Measurements from ENCODE around the gene LUZP2. TPM values are rescaled to one million over a fixed set of nuclear protein-coding genes. Genes with fewer than 3 reads are reported as not detected.

Gene LUZP2
- total RNA-seq, 2 donors from 2014 or later = 1.6 TPM; not detected in 1

DNA sequence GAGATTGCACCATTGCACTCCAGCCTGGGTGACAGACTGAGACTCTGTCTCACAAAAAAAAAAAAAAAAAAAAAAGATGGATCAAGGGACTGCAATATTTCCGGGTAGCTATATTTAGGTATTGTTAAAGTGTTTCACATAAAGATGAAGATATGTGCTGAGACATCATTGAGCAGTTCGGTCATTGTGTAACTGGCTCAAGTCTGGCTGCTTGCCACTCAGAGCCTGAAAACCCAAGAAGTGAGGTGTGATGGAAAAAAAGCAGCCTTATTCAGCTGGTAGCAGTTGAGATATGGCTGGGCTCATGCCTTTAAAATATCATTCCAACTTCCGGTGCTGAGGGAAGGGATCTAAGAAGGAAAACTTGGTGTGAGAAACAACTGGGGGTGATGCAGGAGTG lies 46.9 kb downstream of the LUZP2 start:
- ATAC-seq = no peak
- WGBS, 2 donors = 67 to 77% methylated on average over 3 of the region's 3 CpGs
- Histone ChIP-seq H3K4me1 (no peaks in the 10 kb centered on the region), H3K4me3 (no peak overlapping the region), H3K27me3 (no peaks in the 10 kb centered on the region), H3K27ac (no peak overlapping the region), H3K9me3 (no peaks in the 10 kb centered on the region), H3K36me3 (replicated peaks in 1 of 2; ENCODE audit: insufficient read depth in 1 of 2, low read depth in 2 of 2) (no peaks in the 10 kb centered on the region)
- no peak for DNase-seq
- TF ChIP-seq POLR2A (IDR thresholded peaks at IDR 0.05) (no peak), CTCF (IDR thresholded peaks at IDR 0.05) (no peak)
- intact Hi-C loops (cut with DNase I) = no loop called here

- WGBS, 2 donors = 62 to 70% methylated on average over 3 of the region's 3 CpGs
- no peak for ATAC-seq
- Histone ChIP-seq H3K27ac (no peak overlapping the region), H3K27me3 (no peaks in the 10 kb centered on the region), H3K9me3 (no peaks in the 10 kb centered on the region), H3K4me1 (no peaks in the 10 kb centered on the region), H3K4me3 (no peak overlapping the region), H3K36me3 (replicated peaks in 1 of 2; ENCODE audit: insufficient read depth in 1 of 2, low read depth in 2 of 2) (no peaks in the 10 kb centered on the region)
- DNase-seq = no peak
- TF ChIP-seq CTCF (IDR thresholded peaks at IDR 0.05) (no peak), POLR2A (IDR thresholded peaks at IDR 0.05) (no peak)
- intact Hi-C loops (cut with DNase I) = no loop called here
These were observed 59.8 kb downstream of the LUZP2 start for GRCh38 chr11:24556693-24557092.

GRCh38 chr11:24559315-24559714 lies 62.5 kb downstream of the LUZP2 start:
- TF ChIP-seq POLR2A (IDR thresholded peaks at IDR 0.05) = no peak
- TF ChIP-seq CTCF (IDR thresholded peaks at IDR 0.05) = no peak
- Histone ChIP-seq H3K4me1 (no peaks in the 10 kb centered on the region), H3K36me3 (replicated peaks in 1 of 2; ENCODE audit: insufficient read depth in 1 of 2, low read depth in 2 of 2) (no peaks in the 10 kb centered on the region), H3K27me3 (no peaks in the 10 kb centered on the region), H3K27ac (no peak overlapping the region), H3K9me3 (no peaks in the 10 kb centered on the region), H3K4me3 (no peak overlapping the region)
- no peak for DNase-seq
- intact Hi-C loops (cut with DNase I) = no loop called here
- no peak for ATAC-seq

DNA sequence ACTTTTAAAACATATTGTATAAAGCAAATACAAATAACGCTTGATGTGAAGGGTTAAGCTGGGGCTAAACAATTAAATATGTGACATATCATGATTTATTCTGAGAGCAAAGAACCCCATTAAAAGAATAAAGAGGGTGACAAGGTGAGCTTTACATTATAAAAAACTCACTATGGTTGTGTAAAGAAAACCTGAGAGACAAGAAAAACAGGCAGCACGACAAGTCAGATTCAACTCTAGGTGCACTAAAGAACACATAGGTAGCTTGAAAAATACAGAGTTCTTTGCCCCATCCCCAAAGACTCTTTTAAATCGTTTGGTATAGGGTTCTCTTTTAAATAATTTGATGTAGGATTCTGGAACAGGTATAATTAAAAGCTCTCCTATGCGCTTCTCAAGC lies 63.5 kb downstream of the LUZP2 start:
- H3K4me3 ChIP-seq = no peak overlapping the region
- no peaks in the 10 kb centered on the region for H3K9me3 ChIP-seq
- 51% methylated on average over 4 of the region's 4 CpGs for WGBS, 2 donors
- ATAC-seq (no peak), DNase-seq (no peak)
- TF ChIP-seq CTCF (IDR thresholded peaks at IDR 0.05) = no peak
- no peak for TF ChIP-seq POLR2A (IDR thresholded peaks at IDR 0.05)
- no peaks in the 10 kb centered on the region for H3K36me3 ChIP-seq (replicated peaks in 1 of 2; ENCODE audit: insufficient read depth in 1 of 2, low read depth in 2 of 2)
- H3K27ac ChIP-seq = no peak overlapping the region
- intact Hi-C loops (cut with DNase I) = no loop called here
- H3K27me3 ChIP-seq = no peaks in the 10 kb centered on the region
- H3K4me1 ChIP-seq = no peaks in the 10 kb centered on the region

DNA sequence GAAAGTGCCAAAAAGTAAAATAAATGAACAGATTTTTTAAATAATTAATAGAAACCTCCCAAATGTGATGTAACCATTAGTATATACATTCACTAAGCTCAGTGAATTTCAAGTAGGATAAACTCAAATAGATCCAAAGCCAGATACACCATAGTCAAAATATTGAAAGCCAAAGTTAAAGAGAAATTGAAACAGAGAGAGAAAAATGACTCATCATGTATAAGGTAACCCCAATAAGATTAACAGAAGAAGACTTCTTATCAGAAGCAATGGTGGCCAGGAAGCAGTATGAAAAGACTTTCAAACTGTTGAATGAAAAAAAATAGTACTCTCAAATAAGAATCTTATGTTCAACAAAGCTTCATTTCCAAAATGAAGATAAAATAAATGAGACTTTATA lies 70.5 kb downstream of the LUZP2 start:
- TF ChIP-seq CTCF (IDR thresholded peaks at IDR 0.05) (no peak), POLR2A (IDR thresholded peaks at IDR 0.05) (no peak)
- intact Hi-C loops (cut with DNase I) = no loop called here
- ATAC-seq (no peak), DNase-seq (no peak)
- no peaks in the 10 kb centered on the region for H3K9me3 ChIP-seq
- no peaks in the 10 kb centered on the region for H3K4me1 ChIP-seq
- no peak overlapping the region for H3K27ac ChIP-seq
- no peaks in the 10 kb centered on the region for H3K27me3 ChIP-seq
- no peaks in the 10 kb centered on the region for H3K36me3 ChIP-seq (replicated peaks in 1 of 2; ENCODE audit: insufficient read depth in 1 of 2, low read depth in 2 of 2)
- H3K4me3 ChIP-seq = no peak overlapping the region
